GM19351 (cell line): ENCODE results near the gene DUSP12.
"Not testable (repeated sequence)": the region's sequence is repeated elsewhere in the genome, so short reads cannot be mapped to it uniquely, and the experiment has no call there.

ENCODE experiments used
- ATAC-seq: cut with Tn5 transposase; IDR thresholded peaks from one replicate; pipeline ENCODE4 v1.9.1; 2021; ENCODE audit warnings: mild to moderate bottlenecking, moderate library complexity; ENCODE audit not compliant: unreplicated experiment

DUSP12 gene

GRCh38 chr1:161749509-161750407 is at the start of gene DUSP12:
Gene DUSP12 (plus strand): TSS chr1:161749786. CDS start chr1:161749802, 16 bp downstream.
- ATAC-seq, result peak; percentile 91

GRCh38 chr1:161702250-161702649 is 47.3 kb upstream of the DUSP12 start:
- no peak for ATAC-seq

- ATAC-seq, result no peak
Observed at GRCh38 chr1:161705537-161705936, 44.0 kb upstream of the DUSP12 start.

- ATAC-seq, result no peak
Observed at GRCh38 chr1:161706113-161706481, 43.5 kb upstream of the DUSP12 start.

GRCh38 chr1:161706482-161707347 is 42.9 kb upstream of the DUSP12 start, which contains the start of gene FCRLA:
Gene FCRLA (plus strand): TSS chr1:161707229. CDS start chr1:161707265, 36 bp downstream.
- ATAC-seq, result peak; percentile 64

GRCh38 chr1:161707503-161707902 is 42.1 kb upstream of the DUSP12 start:
- ATAC-seq, result no peak

- no peak for ATAC-seq
Observed at GRCh38 chr1:161709373-161709772, 40.2 kb upstream of the DUSP12 start.

GRCh38 chr1:161710560-161710959 is 39.0 kb upstream of the DUSP12 start:
- ATAC-seq, result no peak

- ATAC-seq, result peak; percentile 71
Observed at GRCh38 chr1:161718559-161719324, 30.8 kb upstream of the DUSP12 start.

GRCh38 chr1:161719325-161719611 is 30.3 kb upstream of the DUSP12 start:
- peak; percentile 63 for ATAC-seq

GRCh38 chr1:161720422-161720821 is 29.2 kb upstream of the DUSP12 start:
- ATAC-seq, result no peak

- no peak for ATAC-seq
Observed at GRCh38 chr1:161720956-161721737, 28.4 kb upstream of the DUSP12 start, which contains the start of gene FCRLB. Gene FCRLB (plus strand): TSS chr1:161721544. CDS start chr1:161722673, 1,129 bp downstream.

- ATAC-seq, result no peak
Observed at GRCh38 chr1:161721738-161722343, 27.7 kb upstream of the DUSP12 start.

- ATAC-seq, result no peak
Observed at GRCh38 chr1:161722406-161722805, 27.2 kb upstream of the DUSP12 start.

GRCh38 chr1:161723459-161724141 is 26.0 kb upstream of the DUSP12 start:
- ATAC-seq, result no peak

- ATAC-seq, result not testable (repeated sequence)
Observed at GRCh38 chr1:161725258-161725907, 24.2 kb upstream of the DUSP12 start.

- ATAC-seq, result peak; percentile 20
Observed at GRCh38 chr1:161725908-161726472, 23.6 kb upstream of the DUSP12 start.
